ENCODE results near the gene BCL2L13. TPM values are rescaled to one million over a fixed set of nuclear protein-coding genes. Genes with fewer than 3 reads are reported as not detected.

Gene BCL2L13
- total RNA-seq, 1 experiment from 2014 or later = 44.0 TPM

DNA sequence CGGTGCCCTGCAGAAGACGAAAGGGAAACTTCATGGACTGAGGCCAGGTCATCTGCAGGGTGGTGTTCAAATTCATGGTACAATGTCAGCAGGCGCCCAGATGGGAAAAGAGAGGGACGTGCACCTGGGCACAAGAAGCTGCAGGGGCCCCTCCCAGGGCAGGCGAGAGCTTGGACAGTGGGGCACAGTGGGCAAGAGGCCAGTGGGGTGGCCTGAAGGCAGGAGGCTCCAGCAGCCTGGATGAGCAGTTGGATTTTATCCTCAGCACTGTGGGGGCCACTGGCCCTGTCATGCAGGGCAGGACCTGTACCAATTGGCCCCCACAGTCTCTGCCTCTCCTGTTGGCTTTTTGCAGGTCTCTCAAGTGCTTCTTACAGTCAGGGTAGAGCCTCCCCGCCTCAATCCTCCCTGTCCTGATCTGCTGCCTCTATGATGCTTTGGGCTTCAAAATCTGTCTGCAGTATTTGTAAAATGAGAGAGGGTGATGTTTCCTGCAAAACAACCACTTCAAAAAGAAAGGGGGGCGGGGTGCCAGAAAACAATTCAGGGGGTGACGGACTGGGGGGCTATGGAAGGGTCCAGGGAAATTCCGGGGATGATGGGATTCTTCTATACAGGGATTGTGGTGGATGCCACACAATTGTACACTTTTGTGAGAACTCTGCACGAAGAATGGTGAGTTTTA is 137.4 kb downstream of the BCL2L13 start:
- H3K27me3 ChIP-seq (ENCODE audit: control insufficient read depth, insufficient read depth, low read length) = no peaks in the 10 kb centered on the region
- H3K27ac ChIP-seq (ENCODE audit: low read length) = no peak overlapping the region
- no peak for ATAC-seq
- H3K4me1 ChIP-seq (ENCODE audit: control insufficient read depth, insufficient read depth, low read length) = peaks cover 28% of the 10 kb centered on the region
- no peak for DNase-seq (ENCODE audit: low read depth, low spot score)
- in situ Hi-C loops (cut with HindIII; ENCODE audit: low pct_unique_long_range_greater_than_20kb, low sequenced_read_pairs) = no loop called here
- H3K9me3 ChIP-seq (ENCODE audit: control insufficient read depth, insufficient read depth, low read depth, low read length) = no peaks in the 10 kb centered on the region
- H3K36me3 ChIP-seq (ENCODE audit: control insufficient read depth, insufficient read depth, low read length) = no peaks in the 10 kb centered on the region
- CTCF ChIA-PET = interaction anchor here (0.7 kb wide), 1 partner anchor 25 kb away, joined by 8 read pairs; no protein-coding TSS in a partner anchor
- BruUV-seq (replicated peaks) = no TSS peak
- POLR2A ChIA-PET = no interaction called here
- intact Hi-C loops (cut with micrococcal nuclease; ENCODE audit: unreplicated experiment) = no loop called here
- no peak overlapping the region for H3K4me3 ChIP-seq (ENCODE audit: low read depth in 2 of 2, low read length in 2 of 2)
- TF ChIP-seq SIN3A (IDR thresholded peaks at IDR 0.05; ENCODE audit: borderline replicate concordance, insufficient read depth, low read depth, low read length) (no peak), CTCF (IDR thresholded peaks at IDR 0.05) (no peak), POLR2AphosphoS5 (IDR thresholded peaks at IDR 0.05; ENCODE audit: low read depth, low read length) (no peak), TCF7L2 (IDR thresholded peaks at IDR 0.05; ENCODE audit: low read depth, low read length) (no peak)
- TF ChIP-seq, protein P1, sequence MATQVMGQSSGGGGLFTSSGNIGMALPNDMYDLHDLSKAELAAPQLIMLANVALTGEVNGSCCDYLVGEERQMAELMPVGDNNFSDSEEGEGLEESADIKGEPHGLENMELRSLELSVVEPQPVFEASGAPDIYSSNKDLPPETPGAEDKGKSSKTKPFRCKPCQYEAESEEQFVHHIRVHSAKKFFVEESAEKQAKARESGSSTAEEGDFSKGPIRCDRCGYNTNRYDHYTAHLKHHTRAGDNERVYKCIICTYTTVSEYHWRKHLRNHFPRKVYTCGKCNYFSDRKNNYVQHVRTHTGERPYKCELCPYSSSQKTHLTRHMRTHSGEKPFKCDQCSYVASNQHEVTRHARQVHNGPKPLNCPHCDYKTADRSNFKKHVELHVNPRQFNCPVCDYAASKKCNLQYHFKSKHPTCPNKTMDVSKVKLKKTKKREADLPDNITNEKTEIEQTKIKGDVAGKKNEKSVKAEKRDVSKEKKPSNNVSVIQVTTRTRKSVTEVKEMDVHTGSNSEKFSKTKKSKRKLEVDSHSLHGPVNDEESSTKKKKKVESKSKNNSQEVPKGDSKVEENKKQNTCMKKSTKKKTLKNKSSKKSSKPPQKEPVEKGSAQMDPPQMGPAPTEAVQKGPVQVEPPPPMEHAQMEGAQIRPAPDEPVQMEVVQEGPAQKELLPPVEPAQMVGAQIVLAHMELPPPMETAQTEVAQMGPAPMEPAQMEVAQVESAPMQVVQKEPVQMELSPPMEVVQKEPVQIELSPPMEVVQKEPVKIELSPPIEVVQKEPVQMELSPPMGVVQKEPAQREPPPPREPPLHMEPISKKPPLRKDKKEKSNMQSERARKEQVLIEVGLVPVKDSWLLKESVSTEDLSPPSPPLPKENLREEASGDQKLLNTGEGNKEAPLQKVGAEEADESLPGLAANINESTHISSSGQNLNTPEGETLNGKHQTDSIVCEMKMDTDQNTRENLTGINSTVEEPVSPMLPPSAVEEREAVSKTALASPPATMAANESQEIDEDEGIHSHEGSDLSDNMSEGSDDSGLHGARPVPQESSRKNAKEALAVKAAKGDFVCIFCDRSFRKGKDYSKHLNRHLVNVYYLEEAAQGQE (IDR thresholded peaks at IDR 0.05; ENCODE audit: insufficient read depth in 1 of 2, low read depth in 2 of 2, low read length in 1 of 2) = no peak

GRCh38 chr22:17777005-17777716 is 138.6 kb downstream of the BCL2L13 start:
- TF ChIP-seq TCF7L2 (IDR thresholded peaks at IDR 0.05; ENCODE audit: low read depth, low read length) (no peak), SIN3A (IDR thresholded peaks at IDR 0.05; ENCODE audit: borderline replicate concordance, insufficient read depth, low read depth, low read length) (no peak), CTCF (IDR thresholded peaks at IDR 0.05) (no peak), POLR2AphosphoS5 (IDR thresholded peaks at IDR 0.05; ENCODE audit: low read depth, low read length) (no peak)
- TF ChIP-seq, protein P1 (IDR thresholded peaks at IDR 0.05; ENCODE audit: insufficient read depth in 1 of 2, low read depth in 2 of 2, low read length in 1 of 2) = no peak
- peak; percentile 24; the same call in 1 of the 2 replicates for ATAC-seq
- DNase-seq (ENCODE audit: low read depth, low spot score) = no peak
- Histone ChIP-seq H3K4me1 (ENCODE audit: control insufficient read depth, insufficient read depth, low read length) (peaks cover 34% of the 10 kb centered on the region), H3K36me3 (ENCODE audit: control insufficient read depth, insufficient read depth, low read length) (no peaks in the 10 kb centered on the region), H3K9me3 (ENCODE audit: control insufficient read depth, insufficient read depth, low read depth, low read length) (no peaks in the 10 kb centered on the region), H3K27ac (ENCODE audit: low read length) (peak overlapping the region; percentile 92), H3K4me3 (ENCODE audit: low read depth in 2 of 2, low read length in 2 of 2) (peak overlapping the region; percentile 32 to 56), H3K27me3 (ENCODE audit: control insufficient read depth, insufficient read depth, low read length) (no peaks in the 10 kb centered on the region)
- in situ Hi-C loops (cut with HindIII; ENCODE audit: low pct_unique_long_range_greater_than_20kb, low sequenced_read_pairs) (no loop called here), intact Hi-C loops (cut with micrococcal nuclease; ENCODE audit: unreplicated experiment) (no loop called here)
- ChIA-PET CTCF (interaction anchor here (0.6 to 0.7 kb wide), 2 partner anchors 9 to 24 kb away, joined by 6 to 8 read pairs; no protein-coding TSS in a partner anchor), POLR2A (no interaction called here)
- BruUV-seq (replicated peaks) = no TSS peak
